T-helper 2 cell treated with Interferon-gamma antibody and Interleukin-4, amounts not matched to agents 5 μg/mL and 100 μg/mL, for 36 hours (primary cell): ENCODE results near the gene GNA12.
"Not testable (repeated sequence)": the region's sequence is repeated elsewhere in the genome, so short reads cannot be mapped to it uniquely, and the experiment has no call there.

Experiments
- DNase-seq: peaks from one replicate; pipeline ENCODE4 v3.0.0; 2021; ENCODE audit warnings: low spot score
- H3K27ac Mint-ChIP-seq: one replicate; pipeline ENCODE4 v1.8.0; 2021; ENCODE audit warnings: mild to moderate bottlenecking, mixed read lengths
- H3K27me3 Mint-ChIP-seq: one replicate; pipeline ENCODE4 v1.8.0; 2021; ENCODE audit warnings: low read depth, mixed read lengths
- H3K36me3 Mint-ChIP-seq: one replicate; pipeline ENCODE4 v1.8.0; 2021; ENCODE audit warnings: low read depth, mixed read lengths
- H3K4me1 Mint-ChIP-seq: one replicate; pipeline ENCODE4 v1.8.0; 2021; ENCODE audit warnings: low read depth, mixed read lengths
- H3K4me3 Mint-ChIP-seq: one replicate; pipeline ENCODE4 v1.8.0; 2022; ENCODE audit warnings: mild to moderate bottlenecking, moderate library complexity, mixed read lengths
- H3K9me3 Mint-ChIP-seq: one replicate; pipeline ENCODE4 v1.8.0; 2021; ENCODE audit warnings: mixed read lengths

GNA12 gene

GRCh38 chr7:2734084-2734686 is 109.9 kb downstream of the GNA12 start:
- Mint-ChIP-seq H3K4me1 (peaks cover 34% of the 10 kb centered on the region), H3K9me3 (no peaks in the 10 kb centered on the region), H3K27me3 (no peaks in the 10 kb centered on the region), H3K4me3 (no peak overlapping the region), H3K27ac (peak overlapping the region; percentile 34), H3K36me3 (peaks cover 15% of the 10 kb centered on the region)
- no peak for DNase-seq

GRCh38 chr7:2732959-2733584 is 111.0 kb downstream of the GNA12 start:
- Mint-ChIP-seq H3K27ac (no peak overlapping the region), H3K36me3 (peaks cover 15% of the 10 kb centered on the region), H3K4me1 (peaks cover 34% of the 10 kb centered on the region), H3K9me3 (no peaks in the 10 kb centered on the region), H3K4me3 (no peak overlapping the region), H3K27me3 (no peaks in the 10 kb centered on the region)
- DNase-seq, result no peak

GRCh38 chr7:2732388-2732787 is 111.7 kb downstream of the GNA12 start:
- Mint-ChIP-seq H3K27ac (peak overlapping the region; percentile 72), H3K36me3 (peaks cover 15% of the 10 kb centered on the region), H3K9me3 (no peaks in the 10 kb centered on the region), H3K4me3 (no peak overlapping the region), H3K4me1 (peaks cover 34% of the 10 kb centered on the region), H3K27me3 (no peaks in the 10 kb centered on the region)
- no peak for DNase-seq

GRCh38 chr7:2730846-2731770 is 113.0 kb downstream of the GNA12 start:
- Mint-ChIP-seq H3K36me3 (peaks cover 15% of the 10 kb centered on the region), H3K4me3 (peak overlapping the region; percentile 22), H3K27ac (peak overlapping the region; percentile 72), H3K4me1 (peaks cover 34% of the 10 kb centered on the region), H3K9me3 (no peaks in the 10 kb centered on the region), H3K27me3 (no peaks in the 10 kb centered on the region)
- no peak for DNase-seq

- Mint-ChIP-seq H3K9me3 (no peaks in the 10 kb centered on the region), H3K27me3 (no peaks in the 10 kb centered on the region), H3K4me3 (no peak overlapping the region), H3K27ac (no peak overlapping the region), H3K4me1 (peaks cover 32% of the 10 kb centered on the region), H3K36me3 (peaks cover 15% of the 10 kb centered on the region)
- no peak for DNase-seq
These were observed 114.0 kb downstream of the GNA12 start for GRCh38 chr7:2729893-2730716.

GRCh38 chr7:2729031-2729892 is 114.8 kb downstream of the GNA12 start:
- H3K27ac Mint-ChIP-seq, result no peak overlapping the region
- peaks cover 15% of the 10 kb centered on the region for H3K36me3 Mint-ChIP-seq
- no peaks in the 10 kb centered on the region for H3K9me3 Mint-ChIP-seq
- H3K4me1 Mint-ChIP-seq, result peaks cover 24% of the 10 kb centered on the region
- no peak overlapping the region for H3K4me3 Mint-ChIP-seq
- DNase-seq, result no peak
- no peaks in the 10 kb centered on the region for H3K27me3 Mint-ChIP-seq

GRCh38 chr7:2728316-2729030 is 115.6 kb downstream of the GNA12 start:
- no peak for DNase-seq
- Mint-ChIP-seq H3K27me3 (no peaks in the 10 kb centered on the region), H3K9me3 (no peaks in the 10 kb centered on the region), H3K27ac (no peak overlapping the region), H3K36me3 (peaks cover 13% of the 10 kb centered on the region), H3K4me3 (no peak overlapping the region), H3K4me1 (peaks cover 20% of the 10 kb centered on the region)

- not testable (repeated sequence) for H3K4me1 Mint-ChIP-seq, H3K9me3 Mint-ChIP-seq, H3K27ac Mint-ChIP-seq, H3K36me3 Mint-ChIP-seq, H3K27me3 Mint-ChIP-seq, DNase-seq, H3K4me3 Mint-ChIP-seq
These were observed 116.9 kb downstream of the GNA12 start for GRCh38 chr7:2727206-2727605.

- Mint-ChIP-seq H3K4me1 (peaks cover 2% of the 10 kb centered on the region), H3K4me3 (no peak overlapping the region), H3K9me3 (no peaks in the 10 kb centered on the region), H3K27ac (no peak overlapping the region), H3K27me3 (no peaks in the 10 kb centered on the region), H3K36me3 (peaks cover 6% of the 10 kb centered on the region)
- DNase-seq, result no peak
These were observed 117.6 kb downstream of the GNA12 start for GRCh38 chr7:2726316-2727018.

- Mint-ChIP-seq H3K4me3 (no peak overlapping the region), H3K27ac (no peak overlapping the region), H3K9me3 (no peaks in the 10 kb centered on the region), H3K4me1 (peaks cover 5% of the 10 kb centered on the region), H3K36me3 (peaks cover 8% of the 10 kb centered on the region), H3K27me3 (no peaks in the 10 kb centered on the region)
- DNase-seq, result no peak
These were observed 118.7 kb downstream of the GNA12 start for GRCh38 chr7:2725178-2726105.

- Mint-ChIP-seq H3K36me3 (peaks cover 3% of the 10 kb centered on the region), H3K27me3 (no peaks in the 10 kb centered on the region), H3K4me3 (no peak overlapping the region), H3K4me1 (peaks cover 8% of the 10 kb centered on the region), H3K27ac (no peak overlapping the region), H3K9me3 (no peaks in the 10 kb centered on the region)
- DNase-seq, result no peak
These were observed 119.5 kb downstream of the GNA12 start for GRCh38 chr7:2724453-2725177.
